Islet precursor cell (in vitro differentiated cells): Measurements from ENCODE around the gene HLA-C.
"Not testable (repeated sequence)": the region's sequence is repeated elsewhere in the genome, so short reads cannot be mapped to it uniquely, and the experiment has no call there.

Source experiments
- DNase-seq: peaks from one replicate; pipeline ENCODE4 v3.0.0-alpha.2; 2018

Gene HLA-C

DNA sequence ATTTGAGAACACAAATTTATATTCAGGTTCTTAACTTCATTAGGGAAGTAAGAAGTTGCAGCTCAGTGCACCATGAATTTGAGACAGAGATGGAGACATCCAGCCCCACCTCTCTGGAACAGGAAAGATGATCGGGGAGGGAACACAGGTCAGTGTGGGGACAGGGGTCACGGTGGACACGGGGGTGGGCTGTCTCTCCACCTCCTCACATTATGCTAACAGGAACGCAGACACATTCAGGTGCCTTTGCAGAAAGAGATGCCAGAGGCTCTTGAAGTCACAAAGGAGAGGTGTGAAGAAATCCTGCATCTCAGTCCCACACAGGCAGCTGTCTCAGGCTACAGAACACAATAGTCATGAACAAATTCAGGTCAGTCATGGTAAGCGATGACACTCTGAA lies 3.1 kb downstream of the HLA-C start:
- DNase-seq, result no peak

DNA sequence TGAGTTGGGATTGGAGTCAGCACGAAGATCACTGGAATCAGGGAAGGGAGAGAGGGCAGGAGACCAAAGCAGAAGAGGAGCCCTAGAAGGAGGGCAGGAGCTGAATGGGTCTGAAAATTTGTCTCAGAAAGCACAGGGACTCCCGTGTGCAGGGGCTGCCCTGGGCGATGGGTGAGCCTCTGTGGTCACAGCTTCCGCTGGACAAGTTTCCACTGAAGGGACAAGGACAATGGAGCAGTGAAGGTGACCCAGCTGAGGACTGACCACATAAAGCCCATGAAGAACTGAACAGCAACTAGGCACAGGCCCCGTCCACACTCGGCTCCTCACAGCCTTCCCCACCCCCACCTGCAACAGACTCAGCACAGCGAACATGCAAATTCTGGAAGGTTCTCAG lies 3.5 kb downstream of the HLA-C start:
- DNase-seq, result no peak

DNA sequence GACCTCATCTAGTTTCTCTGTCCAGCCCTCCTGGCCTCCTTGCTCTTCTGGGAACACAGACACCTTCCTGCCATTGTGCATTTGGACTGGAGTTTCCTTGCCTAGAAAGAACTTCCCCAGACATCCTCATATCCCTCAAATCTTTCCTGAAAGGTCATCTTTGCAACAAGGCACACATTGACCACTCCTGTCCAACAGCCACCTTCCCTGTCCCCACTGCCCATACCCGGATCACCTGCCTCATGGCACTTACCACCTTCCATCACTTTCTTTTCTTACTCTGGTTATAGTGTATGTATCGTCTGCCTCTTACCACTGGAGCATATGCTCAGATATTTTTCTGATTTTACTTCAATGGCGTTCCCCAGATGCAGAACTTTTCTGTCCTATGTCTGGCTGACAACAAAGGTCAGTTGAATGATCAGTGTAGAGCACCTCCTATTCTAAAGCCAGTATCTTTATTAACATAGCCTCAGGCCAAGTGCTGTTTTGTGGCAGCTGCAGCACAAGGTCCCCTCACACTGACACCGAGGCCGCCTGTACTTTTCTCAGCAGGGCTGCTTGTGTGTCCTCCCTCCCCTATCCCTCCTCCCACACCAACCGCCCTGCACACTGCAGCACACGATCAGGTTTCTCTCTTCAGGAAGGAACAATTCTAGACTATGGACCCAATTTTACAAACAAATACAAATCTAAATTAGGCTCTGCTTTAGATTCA lies 4.1 kb downstream of the HLA-C start:
- DNase-seq, result no peak

DNA sequence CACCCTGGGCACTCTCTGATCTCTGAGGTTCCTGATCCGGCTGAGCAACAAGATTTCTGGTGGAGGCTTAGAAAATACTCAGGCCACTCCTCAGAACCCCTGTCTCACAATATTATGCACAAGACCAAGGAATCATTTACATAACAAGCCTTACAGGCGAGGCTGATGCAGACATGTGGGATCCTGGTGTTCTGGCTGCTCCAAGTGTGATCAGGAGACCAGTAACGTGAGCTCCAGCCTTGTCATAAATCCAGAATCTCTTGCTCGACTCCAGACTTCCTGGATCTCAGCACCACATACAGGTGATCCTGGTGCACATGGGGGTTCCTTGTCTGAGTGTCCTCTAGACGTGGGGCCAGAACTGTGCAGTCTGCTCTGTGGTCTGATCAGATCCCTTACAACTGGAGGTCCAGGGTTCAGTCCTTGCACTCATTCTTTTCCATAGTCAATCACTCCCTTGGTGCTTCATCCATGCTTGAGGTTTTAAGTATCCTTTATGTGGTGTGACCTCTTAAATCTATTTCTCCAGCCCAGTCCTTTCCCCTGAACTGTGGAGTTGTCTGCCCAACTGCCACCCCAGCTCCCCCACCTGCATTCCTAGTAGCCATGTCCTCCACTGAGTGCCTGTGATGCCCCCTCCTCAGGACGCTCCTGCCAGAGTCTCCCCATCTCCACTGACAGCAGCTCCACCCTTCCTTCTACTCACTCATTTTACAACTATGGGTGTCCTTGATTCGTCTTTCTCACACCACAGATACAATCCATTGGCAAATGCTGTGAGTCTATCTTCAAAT lies 5.1 kb downstream of the HLA-C start:
- no peak for DNase-seq

DNA sequence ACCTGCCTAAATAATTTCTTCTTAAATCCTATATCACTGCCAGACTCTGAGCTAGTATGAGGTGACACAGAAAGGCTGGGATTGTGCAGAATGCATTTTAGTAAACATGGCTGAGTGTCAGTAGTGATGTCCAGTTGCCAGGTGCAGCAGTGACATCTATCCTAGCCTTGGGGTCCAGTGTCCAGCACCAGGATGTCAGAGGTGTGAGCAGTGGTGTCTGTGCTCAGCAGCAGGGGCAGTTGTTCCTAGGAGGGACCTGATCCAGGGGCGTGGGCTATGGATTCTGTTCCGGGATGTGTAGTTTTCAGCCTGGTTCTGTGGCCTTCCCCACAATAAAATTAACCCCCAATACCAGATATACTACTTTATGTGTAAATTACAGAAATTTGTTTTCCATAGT lies 6.0 kb downstream of the HLA-C start:
- no peak for DNase-seq

DNA sequence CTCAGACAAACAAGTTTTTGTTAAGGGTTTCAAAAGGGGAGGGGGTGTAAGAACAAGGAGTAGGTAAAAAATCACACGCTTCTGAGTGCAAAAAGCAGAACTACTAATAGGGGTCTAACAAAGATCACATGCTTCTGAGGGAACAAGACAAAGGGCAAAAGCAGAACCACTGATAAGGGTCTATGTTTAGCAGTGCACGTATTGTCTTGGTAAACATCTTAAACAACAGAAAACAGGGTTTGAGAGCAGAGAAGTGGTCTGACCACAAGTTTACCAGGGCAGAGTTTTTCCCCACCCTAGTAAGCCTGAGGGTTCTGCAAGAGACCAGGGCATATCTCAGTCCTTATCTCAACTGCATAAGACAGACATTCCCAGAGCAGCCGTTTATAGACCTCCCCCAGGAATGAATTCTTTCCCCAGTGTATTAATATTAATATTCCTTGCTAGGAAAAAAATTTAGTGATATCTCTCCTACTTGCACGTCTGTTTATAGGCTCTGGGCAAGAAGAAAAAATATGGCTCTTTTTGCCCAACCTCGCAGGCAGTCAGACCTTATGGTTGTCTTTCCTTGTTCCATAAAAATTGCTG lies 8.5 kb downstream of the HLA-C start:
- not testable (repeated sequence) for DNase-seq

DNA sequence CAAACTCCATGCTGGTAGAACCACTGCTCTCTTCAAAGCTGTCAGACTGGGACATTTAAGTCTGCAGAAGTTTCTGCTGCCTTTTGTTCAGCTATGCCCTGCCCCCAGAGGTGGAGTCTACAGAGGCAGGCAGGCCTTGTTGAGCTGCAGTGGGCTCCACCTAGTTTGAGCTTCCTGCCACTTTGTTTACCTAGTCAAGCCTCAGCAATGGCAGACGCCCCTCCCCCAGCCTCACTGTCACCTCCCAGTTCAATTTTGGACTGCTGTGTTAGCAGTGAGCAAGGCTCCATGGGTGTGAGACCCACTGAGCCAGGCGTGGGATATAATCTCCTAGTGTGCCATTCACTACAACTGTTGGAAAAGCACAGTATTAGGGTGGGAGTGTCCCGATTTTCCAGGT lies 11.9 kb downstream of the HLA-C start:
- not testable (repeated sequence) for DNase-seq

DNA sequence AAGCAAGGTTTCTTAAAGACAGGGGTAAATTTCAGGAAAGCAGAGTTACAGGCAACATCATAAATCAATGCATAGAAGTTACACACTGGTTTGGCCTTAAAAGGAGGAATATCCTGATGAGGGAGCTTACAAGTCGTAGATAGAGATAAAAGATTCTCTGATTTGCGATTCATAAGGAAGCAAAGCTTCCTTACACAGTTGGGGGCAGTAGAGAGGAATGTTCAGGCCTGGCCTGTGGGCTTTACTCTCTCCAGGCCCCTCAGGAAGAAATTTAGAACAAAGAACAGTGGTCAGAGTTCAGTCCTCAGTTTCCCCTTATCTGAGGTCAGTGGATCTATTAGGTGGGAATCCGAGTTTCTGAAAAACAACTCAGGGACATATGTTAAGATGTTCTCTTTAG lies 19.3 kb downstream of the HLA-C start:
- no peak for DNase-seq

DNA sequence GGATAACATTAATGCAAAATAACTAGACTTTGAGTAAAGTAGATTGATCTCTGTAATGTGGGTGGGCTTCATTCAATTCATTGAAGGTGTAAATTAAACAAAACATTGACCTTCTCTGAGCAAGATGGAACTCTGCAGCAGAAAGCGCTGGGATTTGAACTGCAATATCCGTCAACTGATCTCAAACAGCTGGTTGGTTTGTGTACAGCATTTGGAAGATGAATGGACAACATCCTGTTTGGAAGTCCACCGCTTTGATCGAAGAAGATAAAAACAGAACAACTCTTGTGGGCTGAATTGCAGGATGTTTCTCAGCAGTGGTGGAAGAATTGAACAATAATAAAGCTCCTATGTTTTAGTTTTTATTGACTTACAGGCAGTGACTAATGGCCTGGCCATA lies 20.6 kb downstream of the HLA-C start:
- DNase-seq, result no peak

DNA sequence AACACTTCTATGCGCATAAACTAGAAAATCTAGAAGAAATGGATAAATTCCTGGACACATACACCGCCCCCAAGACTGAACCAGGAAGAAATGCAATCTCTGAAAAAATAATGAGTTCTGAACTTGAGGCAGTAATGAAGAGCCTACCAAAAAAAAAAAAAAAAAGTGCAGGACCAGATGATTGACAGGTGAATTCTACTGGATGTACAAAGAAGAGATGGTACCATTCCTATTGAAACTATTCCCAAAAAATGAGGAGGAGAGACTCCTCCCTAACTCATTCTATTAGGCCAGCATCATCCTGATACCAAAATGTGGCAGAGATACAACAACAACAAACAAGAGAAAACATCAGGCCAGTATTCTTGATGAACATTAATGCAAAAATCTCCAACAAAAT lies 22.7 kb downstream of the HLA-C start:
- no peak for DNase-seq

DNA sequence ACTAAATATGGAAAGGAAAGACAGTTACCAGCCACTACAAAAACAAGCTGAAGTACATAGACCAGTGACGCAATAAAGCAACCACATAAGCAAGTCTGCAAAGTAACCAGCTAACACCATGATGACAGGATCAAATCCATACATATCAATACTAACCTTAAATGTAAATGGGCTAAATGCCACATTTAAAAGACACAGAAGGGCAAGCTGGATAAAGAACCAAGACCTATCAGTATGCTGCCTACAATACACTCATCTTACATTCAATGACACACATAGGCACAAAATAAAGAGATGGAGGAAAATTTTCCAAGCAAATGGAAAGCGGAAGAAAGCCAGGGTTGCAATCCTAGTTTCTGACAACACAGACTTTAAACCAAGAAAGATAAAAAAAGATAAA lies 24.1 kb downstream of the HLA-C start:
- DNase-seq, result no peak

DNA sequence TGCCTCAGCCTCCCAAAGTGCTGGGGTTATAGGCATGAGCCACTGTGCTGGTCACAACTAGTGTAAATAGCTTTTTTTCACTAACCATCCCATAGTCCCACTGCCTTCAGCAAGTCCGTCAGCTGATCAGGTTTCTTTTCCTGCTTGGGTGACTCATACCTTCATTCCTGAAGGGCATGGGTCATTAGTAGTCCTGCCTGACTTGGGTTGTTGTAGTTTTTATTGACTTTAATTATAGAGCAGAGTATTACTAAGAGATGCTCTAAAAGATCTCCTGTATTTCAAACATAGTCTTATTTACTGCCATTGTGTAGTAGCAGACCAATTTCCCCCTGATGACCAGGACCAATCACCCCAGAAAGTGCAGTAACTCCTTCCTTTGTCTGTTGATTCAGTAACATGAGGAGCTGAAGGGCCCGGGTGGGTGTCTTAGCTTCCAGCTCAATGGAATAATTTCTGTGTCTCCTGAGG lies 25.8 kb downstream of the HLA-C start:
- DNase-seq, result peak; percentile 91

DNA sequence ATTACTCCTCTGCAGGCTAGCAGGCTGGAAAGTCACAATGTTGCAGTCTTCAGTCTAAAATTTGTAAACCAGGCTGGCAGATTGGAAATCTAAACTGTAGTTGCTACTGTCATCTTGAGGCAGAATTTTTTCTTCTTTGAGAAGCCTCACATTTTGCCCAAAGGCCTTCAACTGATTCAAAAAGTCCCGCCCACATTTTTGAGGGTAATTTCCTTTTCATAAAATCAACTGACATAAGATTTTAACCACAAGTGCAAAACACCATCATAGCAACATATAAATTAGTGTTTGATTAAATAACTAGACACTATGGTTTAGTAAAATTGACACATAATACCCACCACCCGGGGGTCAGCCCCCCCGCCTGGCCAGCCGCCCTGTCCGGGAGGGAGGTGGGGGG lies 28.4 kb downstream of the HLA-C start:
- no peak for DNase-seq

DNA sequence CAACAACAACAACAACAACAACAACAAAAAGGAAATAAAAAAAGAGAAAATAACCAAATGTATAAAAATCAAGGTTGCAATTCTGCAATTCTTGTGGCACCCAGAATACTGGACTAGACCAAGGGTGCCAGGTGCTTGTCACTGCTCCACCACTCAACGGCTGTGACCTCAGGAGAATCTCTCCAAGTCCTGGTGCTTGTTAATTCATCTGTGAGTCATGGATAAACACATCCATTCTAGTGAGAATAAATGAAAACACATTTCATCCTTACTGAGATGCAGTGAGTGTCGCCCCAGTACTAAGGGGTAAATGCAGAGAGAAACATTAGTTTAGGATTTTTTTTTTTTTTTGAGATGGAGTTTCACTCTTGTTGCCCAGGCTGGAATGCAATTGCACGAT lies 32.0 kb downstream of the HLA-C start:
- no peak for DNase-seq

DNA sequence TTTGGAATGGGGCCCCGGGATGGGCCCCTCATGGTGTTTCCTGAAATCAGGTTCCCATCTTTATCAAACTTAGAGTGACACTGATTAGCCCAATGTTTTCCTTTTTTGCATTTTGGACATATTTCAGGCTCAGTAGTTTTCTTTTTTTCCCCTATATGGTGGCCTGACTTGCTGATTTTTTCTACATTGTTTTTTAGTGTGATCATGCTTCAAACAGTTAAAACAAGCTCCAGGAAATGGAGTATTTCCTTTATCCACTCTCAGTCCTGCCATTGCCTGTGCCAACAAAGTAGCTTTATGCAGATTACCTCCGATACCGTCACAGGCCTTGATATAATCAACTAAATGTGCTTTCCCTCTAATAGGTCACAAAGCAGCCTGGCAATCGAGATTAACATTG lies 37.8 kb downstream of the HLA-C start:
- not testable (repeated sequence) for DNase-seq

DNA sequence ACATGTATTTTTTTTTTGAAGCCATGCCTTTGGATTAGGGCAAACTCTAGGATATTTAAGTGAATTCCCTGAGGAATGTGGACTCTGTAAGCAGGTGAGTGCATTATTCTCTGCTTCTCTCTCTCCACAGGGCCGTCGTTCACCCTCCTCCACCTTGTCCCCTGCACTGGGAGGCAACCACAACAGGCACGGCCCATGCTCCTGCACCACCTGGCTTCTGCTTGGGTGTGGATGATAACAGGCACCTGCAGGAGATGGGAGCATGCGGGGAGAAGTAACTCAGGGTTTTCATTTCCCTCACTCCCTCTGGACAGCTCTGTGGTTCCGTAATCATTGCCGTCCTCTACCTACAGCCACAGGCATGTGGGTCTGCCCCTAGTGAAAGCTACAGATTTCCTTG lies 43.4 kb downstream of the HLA-C start:
- no peak for DNase-seq

DNA sequence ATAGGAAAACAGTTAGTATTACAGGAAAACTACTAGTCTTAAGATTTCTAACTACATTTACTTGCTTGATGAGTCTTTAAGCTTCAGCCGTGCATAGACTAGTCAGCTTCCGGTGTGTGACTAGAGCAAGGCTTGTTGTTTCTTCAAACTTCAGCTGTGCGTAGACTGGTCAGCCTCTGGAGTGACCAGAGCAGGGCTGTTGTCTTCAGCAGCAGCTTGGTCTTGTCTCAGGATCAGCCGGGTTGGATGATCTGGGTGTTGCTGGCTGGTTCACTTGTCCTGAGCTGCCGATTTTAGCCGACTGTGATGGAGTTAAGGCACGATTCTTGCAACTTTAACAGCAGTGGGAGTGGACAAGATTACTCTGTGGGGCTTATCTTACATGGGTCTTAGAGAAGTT lies 44.7 kb downstream of the HLA-C start:
- no peak for DNase-seq

DNA sequence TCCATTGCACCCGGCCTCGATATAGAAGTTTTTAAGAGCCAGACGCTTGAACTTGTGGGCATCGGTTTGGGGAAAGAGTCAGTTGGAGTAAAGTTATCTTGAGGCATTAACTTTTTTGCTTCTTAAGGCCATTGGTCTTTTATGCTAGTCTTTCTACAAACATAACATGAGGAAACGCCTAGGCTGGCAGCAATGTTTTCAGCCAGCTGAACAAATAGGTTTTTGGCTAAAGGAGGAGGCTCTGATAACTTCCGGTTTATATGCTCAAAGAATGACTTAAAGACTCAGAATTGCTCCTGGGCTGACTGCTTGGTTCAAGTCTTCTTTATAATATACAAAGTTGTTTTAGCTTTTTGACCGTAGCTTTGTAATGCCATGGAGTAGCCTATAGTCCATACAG lies 46.2 kb downstream of the HLA-C start:
- no peak for DNase-seq

DNA sequence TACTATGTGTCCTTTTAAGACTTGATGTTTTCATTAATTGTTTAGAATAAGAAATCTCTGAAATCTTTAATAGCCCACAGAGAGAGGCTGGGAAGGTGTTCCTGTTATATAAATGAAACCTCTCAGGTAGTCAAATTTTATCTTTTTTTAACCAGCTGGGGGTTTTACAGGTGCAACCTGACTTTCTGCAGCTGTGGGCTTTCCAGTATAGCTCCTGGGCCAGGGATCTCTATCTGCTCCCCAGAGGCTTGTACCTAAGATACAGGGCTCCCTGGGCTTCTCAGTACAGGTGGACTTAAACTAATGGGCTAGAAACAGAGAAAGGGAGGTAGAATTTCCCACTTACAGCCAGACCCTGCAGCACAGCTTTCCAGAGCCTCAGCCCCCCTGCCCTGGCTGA lies 49.4 kb downstream of the HLA-C start:
- no peak for DNase-seq
